HG03135 (cell line): ENCODE measurements around the gene SMIM36.
"Not testable (repeated sequence)": the region's sequence is repeated elsewhere in the genome, so short reads cannot be mapped to it uniquely, and the experiment has no call there.

Source experiments
- ATAC-seq: cut with Tn5 transposase; IDR thresholded peaks from one replicate; pipeline ENCODE4 v1.9.1; 2021; ENCODE audit warnings: mild to moderate bottlenecking, moderate library complexity; ENCODE audit not compliant: unreplicated experiment

SMIM36 gene

GRCh38 chr17:55510986-55511721 is at the start of gene SMIM36:
SMIM36 (minus strand) TSS chr17:55511452.
- no peak for ATAC-seq

GRCh38 chr17:55555772-55556171 is 44.5 kb upstream of the SMIM36 start:
- no peak for ATAC-seq

GRCh38 chr17:55549140-55549539 is 37.9 kb upstream of the SMIM36 start:
- ATAC-seq = no peak

- ATAC-seq = no peak
Observed at GRCh38 chr17:55546991-55547664, 35.9 kb upstream of the SMIM36 start.

GRCh38 chr17:55546481-55546880 is 35.2 kb upstream of the SMIM36 start:
- ATAC-seq = no peak

- no peak for ATAC-seq
Observed at GRCh38 chr17:55545806-55546205, 34.6 kb upstream of the SMIM36 start.

- ATAC-seq = no peak
Observed at GRCh38 chr17:55543709-55544108, 32.5 kb upstream of the SMIM36 start.

- ATAC-seq = no peak
Observed at GRCh38 chr17:55540414-55541091, 29.3 kb upstream of the SMIM36 start.

- no peak for ATAC-seq
Observed at GRCh38 chr17:55536205-55536604, 25.0 kb upstream of the SMIM36 start.

GRCh38 chr17:55533608-55534007 is 22.4 kb upstream of the SMIM36 start:
- ATAC-seq = no peak

GRCh38 chr17:55532670-55533069 is 21.4 kb upstream of the SMIM36 start:
- no peak for ATAC-seq

GRCh38 chr17:55531053-55531728 is 19.9 kb upstream of the SMIM36 start:
- no peak for ATAC-seq

- ATAC-seq = no peak
Observed at GRCh38 chr17:55530064-55530463, 18.8 kb upstream of the SMIM36 start.

- ATAC-seq = no peak
Observed at GRCh38 chr17:55527540-55528118, 16.4 kb upstream of the SMIM36 start.

- ATAC-seq = peak; percentile 61
Observed at GRCh38 chr17:55524440-55525220, 13.4 kb upstream of the SMIM36 start.

- ATAC-seq = not testable (repeated sequence)
Observed at GRCh38 chr17:55523032-55523431, 11.8 kb upstream of the SMIM36 start.

- ATAC-seq = no peak
Observed at GRCh38 chr17:55521186-55521585, 9.9 kb upstream of the SMIM36 start.

- no peak for ATAC-seq
Observed at GRCh38 chr17:55520402-55520801, 9.2 kb upstream of the SMIM36 start.

GRCh38 chr17:55518510-55518909 is 7.3 kb upstream of the SMIM36 start:
- no peak for ATAC-seq

GRCh38 chr17:55513885-55514590 is 2.8 kb upstream of the SMIM36 start:
- ATAC-seq = peak; percentile 62
